AG04450 (cell line): ENCODE results near the gene MCTP1. TPM values are rescaled to one million over a fixed set of nuclear protein-coding genes. Genes with fewer than 3 reads are reported as not detected.

Experiments
- CTCF ChIA-PET: fragments of 300-600, 350-600 bp; formaldehyde crosslinking; extraction: SDS; loops from one replicate; lab custom pipeline; 2022; ENCODE audit warnings: antibody characterized with exemption, inconsistent platforms; lab: Charles Lee
- POLR2A ChIA-PET: fragments of 350-600 bp; formaldehyde crosslinking; extraction: SDS; loops from one replicate; lab custom pipeline; 2021; ENCODE audit warnings: antibody characterized with exemption, inconsistent platforms; lab: Yijun Ruan, JAX
- DNase-seq: peaks from one replicate; pipeline ENCODE4 v3.0.0-alpha.2; 2011; ENCODE audit warnings: low read depth, low spot score
- H3K27ac ChIP-seq: one replicate; pipeline ENCODE4 v1.5.1; 2012; ENCODE audit warnings: low read depth, low read length, control low read depth
- H3K27me3 ChIP-seq: one replicate; pipeline ENCODE4 v1.6.0; 2012; ENCODE audit warnings: low read length; ENCODE audit not compliant: control insufficient read depth, insufficient read depth
- H3K4me3 ChIP-seq: 2 replicates; pipeline ENCODE4 v1.5.1; 2011; ENCODE audit warnings: mild to moderate bottlenecking, low read depth, low read length, control low read depth
- H3K9me3 ChIP-seq: 2 replicates; pipeline ENCODE4 v1.5.1; 2012; ENCODE audit warnings: low read length; ENCODE audit not compliant: control insufficient read depth, insufficient read depth
- CTCF ChIP-seq: IDR thresholded peaks from 2 replicates; pipeline ENCODE4 v1.5.1; 2011; ENCODE audit warnings: low read depth, low read length, control low read depth, inconsistent platforms
- polyA plus RNA-seq: library from polyadenylated mRNA; depleted of rRNA; stranded (reverse); fragments of >200 nt; gene quantifications from 2 replicates; pipeline ENCODE4 v1.2.3, GENCODE V29; 2011

The MCTP1 gene
- polyA plus RNA-seq, 1 experiment: 0.66 TPM

GRCh38 chr5:95235439-95235982 lies 49.4 kb downstream of the MCTP1 start:
- DNase-seq: no peak
- no peak overlapping the region for H3K27ac ChIP-seq
- H3K4me3 ChIP-seq: no peak overlapping the region
- no peaks in the 10 kb centered on the region for H3K27me3 ChIP-seq
- ChIA-PET CTCF (interaction anchor here (2.3 kb wide), 1 partner anchor 267 kb away, joined by 11 read pairs; no protein-coding TSS in a partner anchor), POLR2A (no interaction called here)
- TF ChIP-seq CTCF: no peak
- no peaks in the 10 kb centered on the region for H3K9me3 ChIP-seq

- Histone ChIP-seq H3K27me3 (no peaks in the 10 kb centered on the region), H3K9me3 (no peaks in the 10 kb centered on the region), H3K27ac (no peak overlapping the region), H3K4me3 (no peak overlapping the region)
- ChIA-PET CTCF (no interaction called here), POLR2A (no interaction called here)
- no peak for DNase-seq
- TF ChIP-seq CTCF: no peak
Observed at GRCh38 chr5:95229646-95230045, 55.2 kb downstream of the MCTP1 start.

- no peak overlapping the region for H3K27ac ChIP-seq
- H3K27me3 ChIP-seq: no peaks in the 10 kb centered on the region
- DNase-seq: no peak
- ChIA-PET CTCF (interaction anchor here (1.3 kb wide), 1 partner anchor 14 kb away, joined by 3 read pairs; no protein-coding TSS in a partner anchor), POLR2A (no interaction called here)
- no peak overlapping the region for H3K4me3 ChIP-seq
- H3K9me3 ChIP-seq: no peaks in the 10 kb centered on the region
- TF ChIP-seq CTCF: no peak
Observed at GRCh38 chr5:95224701-95225459, 60.0 kb downstream of the MCTP1 start.

GRCh38 chr5:95223566-95224258 lies 61.2 kb downstream of the MCTP1 start:
- H3K9me3 ChIP-seq: no peaks in the 10 kb centered on the region
- CTCF ChIA-PET: interaction anchor here (1.3 kb wide), 1 partner anchor 15 kb away, joined by 3 read pairs; no protein-coding TSS in a partner anchor
- no peak for TF ChIP-seq CTCF
- no peak overlapping the region for H3K4me3 ChIP-seq
- POLR2A ChIA-PET: no interaction called here
- H3K27ac ChIP-seq: no peak overlapping the region
- no peaks in the 10 kb centered on the region for H3K27me3 ChIP-seq
- no peak for DNase-seq

DNA sequence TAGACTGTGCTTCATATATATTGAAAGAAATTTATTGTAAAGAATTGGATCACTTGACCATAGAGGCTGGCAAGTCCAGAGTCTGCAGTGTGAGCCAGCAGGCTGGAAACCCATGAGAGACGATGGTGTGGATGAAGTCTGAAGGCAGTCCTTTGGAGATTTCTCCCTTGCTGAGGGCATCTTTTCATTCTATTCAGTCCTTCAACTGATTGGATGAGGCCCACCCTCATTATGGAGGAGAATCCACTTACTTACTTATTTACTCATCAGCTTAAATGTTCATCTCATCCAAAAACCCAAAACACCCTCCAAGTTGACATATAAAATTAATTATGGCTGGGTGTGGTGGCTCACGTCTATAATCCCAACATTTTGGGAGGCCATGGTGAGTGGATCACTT lies 62.1 kb downstream of the MCTP1 start:
- Histone ChIP-seq H3K4me3 (no peak overlapping the region), H3K27ac (no peak overlapping the region), H3K9me3 (no peaks in the 10 kb centered on the region), H3K27me3 (no peaks in the 10 kb centered on the region)
- DNase-seq: no peak
- no peak for TF ChIP-seq CTCF
- ChIA-PET CTCF (no interaction called here), POLR2A (no interaction called here)
